GM21737 (cell line): Measurements from ENCODE around the gene MACROD2.

ENCODE experiments used
- ATAC-seq: cut with Tn5 transposase; IDR thresholded peaks from one replicate; pipeline ENCODE4 v1.9.1; 2021; ENCODE audit warnings: mild to moderate bottlenecking, moderate library complexity; ENCODE audit not compliant: unreplicated experiment

The MACROD2 gene

DNA sequence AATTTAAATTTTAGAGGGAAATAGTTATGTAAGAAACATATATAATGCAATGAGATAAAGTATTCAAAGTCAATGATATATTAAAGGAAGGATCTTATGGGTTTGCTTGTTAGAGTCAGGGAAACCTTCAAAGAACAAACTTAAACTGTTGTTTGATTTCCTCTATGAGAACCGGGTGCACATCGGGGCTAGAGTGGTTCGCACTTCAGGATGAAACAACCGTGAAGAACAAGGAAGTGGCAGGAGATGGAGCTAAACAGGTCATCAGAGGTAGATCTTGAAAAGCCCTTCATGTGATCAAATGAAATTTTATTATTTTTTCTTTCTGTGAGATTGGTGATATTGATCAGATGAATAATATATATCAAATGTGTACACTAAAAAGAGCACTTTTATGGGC is 1294.0 kb downstream of the MACROD2 start:
- no peak for ATAC-seq

DNA sequence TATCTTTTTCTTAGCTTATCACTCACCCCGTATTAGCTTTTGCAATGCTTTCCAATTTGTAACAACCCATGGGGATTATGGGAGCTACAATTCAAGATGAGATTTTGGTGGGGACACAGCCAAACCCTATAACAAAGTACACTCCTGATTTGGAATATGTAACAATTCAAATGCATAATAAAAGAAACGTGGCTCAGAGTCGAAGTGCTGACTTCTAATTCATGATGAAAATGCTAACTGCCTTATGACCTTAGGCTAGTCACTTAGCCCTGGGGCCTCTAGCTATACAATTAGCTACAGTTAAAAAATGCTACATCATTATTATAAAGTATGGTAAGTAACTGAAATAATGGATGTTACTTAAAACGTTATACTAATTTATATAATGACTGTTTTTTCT is 1297.1 kb downstream of the MACROD2 start:
- no peak for ATAC-seq

DNA sequence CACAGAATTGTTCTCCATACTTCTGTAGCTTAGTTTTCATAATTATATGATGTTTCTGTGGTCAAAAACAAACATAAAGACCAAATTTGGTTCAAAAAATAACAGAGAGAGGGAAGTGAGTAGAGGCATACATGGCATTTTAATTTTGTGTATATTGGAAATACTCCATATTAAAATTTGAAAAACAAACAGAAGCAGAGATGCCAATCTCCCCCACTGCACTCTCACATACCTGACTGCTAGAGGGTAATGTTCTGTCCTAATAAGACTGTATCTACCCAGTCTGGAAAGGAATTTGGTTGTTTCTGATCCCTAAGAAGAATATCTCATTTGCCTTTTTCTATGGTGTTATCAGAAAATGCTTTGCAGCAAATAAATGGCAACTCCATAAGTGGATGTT is 1301.1 kb downstream of the MACROD2 start:
- ATAC-seq, result no peak

DNA sequence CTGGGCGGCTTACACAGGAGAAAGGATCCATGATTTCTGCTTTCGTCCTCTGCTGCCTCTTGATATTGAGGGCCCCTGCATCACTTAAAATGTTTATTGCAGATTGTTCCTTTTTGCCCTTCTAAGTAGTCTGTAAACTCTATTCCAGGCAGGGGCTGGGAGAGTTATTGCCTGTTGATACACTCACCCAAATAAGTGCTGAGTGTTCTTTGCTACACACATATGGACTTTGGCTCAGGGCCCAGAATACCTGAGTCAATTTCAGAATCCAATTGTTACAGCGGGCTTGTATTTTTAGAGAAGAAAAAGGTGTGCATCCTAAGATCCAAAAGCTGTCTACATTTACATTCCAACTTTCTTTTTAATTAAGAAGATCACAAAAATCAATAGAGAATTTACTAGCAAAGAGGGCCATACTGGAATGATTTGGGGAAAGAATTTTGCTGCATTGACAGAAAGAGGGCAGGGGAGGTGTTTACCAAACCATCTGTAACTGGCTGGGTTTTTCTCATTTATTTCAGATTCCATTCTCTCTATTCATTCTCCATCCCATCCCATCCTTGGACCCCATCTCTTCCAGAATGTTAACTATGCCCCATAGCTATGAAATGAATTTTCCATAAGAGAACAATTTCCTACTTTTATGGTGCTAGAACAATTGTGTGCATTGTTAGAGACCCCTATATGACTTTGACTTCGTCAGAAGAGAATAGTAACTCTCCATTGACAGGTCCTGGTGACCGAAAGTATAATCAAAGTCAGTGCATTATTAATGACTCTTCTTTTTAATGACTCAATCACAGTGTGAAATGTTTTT is 1302.0 kb downstream of the MACROD2 start:
- ATAC-seq, result no peak

DNA sequence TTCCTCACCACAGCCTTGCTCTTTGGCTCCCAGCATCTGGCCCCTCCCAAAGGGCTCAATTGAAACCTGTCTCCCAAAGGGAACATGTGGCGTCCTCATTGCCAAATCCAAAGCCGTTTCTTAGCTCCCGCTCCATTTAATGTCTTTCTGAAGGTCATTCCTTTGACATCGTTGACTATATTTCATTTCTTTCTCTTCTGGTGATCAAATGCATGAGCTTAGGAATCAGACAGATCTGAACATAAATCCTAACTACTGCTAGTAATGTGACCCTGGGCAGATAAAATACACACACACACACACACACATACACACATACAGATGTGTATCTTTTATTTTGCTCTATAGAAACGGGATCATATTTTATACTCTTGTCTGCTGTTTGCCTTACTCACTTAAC is 1306.8 kb downstream of the MACROD2 start:
- ATAC-seq, result no peak

DNA sequence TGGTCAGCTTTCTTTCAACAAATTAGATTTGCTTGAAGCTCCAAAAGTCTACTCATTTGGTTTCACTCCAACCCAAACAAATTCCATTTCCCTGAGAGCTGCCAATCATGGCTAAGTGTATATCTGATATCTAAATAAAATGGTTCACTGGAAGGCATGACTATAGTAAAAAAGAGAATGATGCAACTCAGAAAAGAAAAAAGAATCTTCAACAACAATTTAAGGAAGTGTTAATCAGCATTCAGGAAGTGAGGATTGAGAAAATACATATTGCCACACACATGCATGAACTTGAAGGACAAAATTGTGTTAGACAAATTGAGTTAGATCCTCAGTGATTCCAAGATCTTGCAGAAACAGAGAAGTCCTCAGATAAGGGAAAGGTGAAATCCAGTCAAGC is 1315.0 kb downstream of the MACROD2 start:
- ATAC-seq, result no peak

DNA sequence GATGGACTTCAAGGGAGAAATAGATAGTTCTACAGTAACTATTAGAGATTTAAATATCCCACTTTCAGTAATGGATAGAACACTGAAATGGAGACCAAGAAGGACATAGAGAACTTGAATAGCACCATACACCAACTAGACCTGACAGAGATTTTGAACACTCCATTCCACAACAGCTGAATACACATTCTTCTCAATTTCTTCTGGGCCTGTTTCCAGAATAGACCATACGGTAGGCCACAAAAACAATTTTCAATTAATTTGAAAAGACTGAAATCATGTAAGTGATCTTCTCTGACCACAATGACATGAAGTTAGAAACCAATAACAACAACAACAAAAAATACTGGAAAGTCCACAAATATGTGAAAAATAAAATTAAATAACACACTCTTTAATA is 1321.2 kb downstream of the MACROD2 start:
- ATAC-seq, result no peak

DNA sequence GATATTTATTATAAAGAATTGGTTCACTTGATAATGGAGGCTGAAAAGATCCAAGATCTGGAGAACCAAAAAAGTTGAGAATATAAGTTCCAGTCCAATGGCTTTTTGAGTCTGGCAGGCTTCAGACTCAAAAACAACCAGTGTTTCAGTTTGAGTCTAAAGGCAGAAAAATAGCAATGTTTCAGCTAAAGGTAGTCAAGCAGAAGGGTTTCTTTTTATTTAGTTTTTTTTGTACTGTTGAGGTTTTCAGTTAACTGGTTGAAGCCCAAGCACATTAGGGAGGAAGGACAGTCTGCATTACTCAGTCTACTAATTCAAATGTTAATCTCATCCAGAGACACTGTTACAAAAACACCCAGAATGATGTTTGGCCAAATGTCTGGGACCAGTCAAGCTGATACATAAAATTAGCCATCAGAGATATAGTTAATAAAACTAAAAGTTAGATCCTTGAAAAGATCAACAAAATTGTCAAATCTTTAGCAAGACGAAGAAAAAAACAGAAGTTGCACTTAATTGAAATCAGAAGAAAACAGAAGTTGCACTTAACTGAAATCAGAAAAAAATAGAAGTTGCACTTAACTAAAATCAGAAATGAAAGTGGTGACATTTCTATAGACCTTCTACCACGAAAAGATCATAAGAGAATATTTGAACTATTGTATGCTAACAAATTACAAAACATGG is 1322.4 kb downstream of the MACROD2 start:
- ATAC-seq, result peak; percentile 75

DNA sequence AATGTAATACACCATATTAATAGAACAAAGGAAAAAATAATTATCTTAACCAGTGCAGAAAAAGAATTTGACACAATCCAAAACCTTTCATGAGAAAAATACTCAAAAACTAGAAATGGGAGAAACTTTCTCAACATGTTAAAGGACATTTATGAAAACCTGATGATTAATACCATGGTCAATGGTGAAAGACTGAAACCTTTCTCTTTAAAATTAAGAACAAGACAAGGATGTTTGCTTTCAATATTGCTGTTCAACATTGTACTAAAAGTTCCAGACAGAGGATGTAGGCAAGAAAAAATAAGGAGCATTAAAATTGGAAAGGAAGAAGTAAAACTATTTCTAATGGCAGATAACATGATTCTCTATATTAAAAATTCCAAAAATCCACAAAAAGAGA is 1323.4 kb downstream of the MACROD2 start:
- ATAC-seq, result no peak

DNA sequence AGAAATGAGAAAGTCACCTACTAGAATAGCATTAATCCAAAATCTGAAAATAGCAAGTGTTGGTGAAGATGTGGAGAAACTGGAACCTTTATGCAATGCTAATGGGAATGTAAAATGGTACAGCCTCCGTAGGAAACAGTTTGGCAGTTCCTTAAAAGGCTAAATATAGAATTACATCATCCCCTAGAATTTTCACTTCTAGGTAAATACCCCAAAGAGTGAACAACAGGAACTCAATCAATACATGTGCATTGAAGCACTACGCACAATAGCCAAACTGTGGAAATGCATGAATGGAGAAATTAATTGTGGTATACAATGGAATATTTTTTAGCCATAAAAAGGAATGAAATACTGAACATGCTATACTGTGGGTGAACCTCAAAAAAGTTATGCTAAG is 1324.1 kb downstream of the MACROD2 start:
- no peak for ATAC-seq

DNA sequence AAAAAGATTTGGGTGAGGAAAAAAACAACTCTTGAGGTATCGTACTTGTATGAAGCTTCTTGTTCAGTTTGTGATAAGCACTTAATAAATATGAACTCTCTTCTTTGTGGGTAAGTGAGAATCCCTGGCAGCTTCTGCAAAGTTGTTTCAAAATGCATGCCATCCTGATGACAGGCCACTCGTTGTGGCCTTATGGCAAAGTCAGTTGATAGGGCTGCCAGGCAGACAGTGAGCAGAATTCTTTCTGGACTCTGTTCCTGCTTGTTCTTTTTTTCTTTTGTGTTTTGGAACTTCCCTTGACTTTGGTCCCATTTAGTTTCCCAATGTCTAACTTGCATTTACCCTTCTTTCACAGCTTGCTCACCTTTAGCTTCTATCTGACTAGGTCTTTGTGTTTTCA is 1325.6 kb downstream of the MACROD2 start:
- ATAC-seq, result no peak

DNA sequence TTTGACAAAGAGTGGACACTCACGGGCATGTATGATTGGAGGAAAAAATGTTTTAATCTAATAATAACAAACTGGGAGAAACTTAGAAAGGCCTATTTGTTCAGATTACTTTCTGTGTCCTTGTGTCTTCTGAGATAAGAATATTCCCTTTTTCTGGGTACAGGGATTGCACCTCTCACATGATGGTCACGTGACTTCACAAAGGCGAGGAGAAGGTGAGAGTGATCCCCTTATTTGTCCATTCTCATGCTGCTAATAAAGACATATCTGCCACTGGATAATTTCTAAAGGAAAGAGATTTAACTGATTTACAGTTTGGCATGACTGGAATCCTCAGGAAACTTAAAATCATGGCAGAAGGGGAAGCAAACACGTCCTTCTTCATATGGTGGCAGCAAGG is 1331.8 kb downstream of the MACROD2 start:
- no peak for ATAC-seq

DNA sequence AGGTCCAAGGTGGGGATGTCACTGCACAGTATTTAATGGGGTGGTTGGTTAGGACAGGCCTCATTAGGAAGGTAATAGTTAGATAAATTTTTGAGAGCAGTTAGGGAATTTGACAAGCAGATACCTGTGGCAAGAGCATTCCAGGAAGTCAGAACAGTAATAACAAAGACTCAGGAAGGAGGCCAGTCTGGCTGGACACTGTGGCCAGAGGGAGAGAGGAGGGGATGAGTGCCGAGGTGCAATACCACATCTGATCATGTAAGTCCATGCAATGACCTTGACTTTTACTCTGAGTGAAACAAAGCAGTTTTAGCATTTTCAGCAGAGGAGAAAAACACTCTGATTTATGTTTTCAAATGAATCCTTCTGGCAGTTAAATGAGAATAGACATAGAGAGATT is 1332.8 kb downstream of the MACROD2 start:
- no peak for ATAC-seq

DNA sequence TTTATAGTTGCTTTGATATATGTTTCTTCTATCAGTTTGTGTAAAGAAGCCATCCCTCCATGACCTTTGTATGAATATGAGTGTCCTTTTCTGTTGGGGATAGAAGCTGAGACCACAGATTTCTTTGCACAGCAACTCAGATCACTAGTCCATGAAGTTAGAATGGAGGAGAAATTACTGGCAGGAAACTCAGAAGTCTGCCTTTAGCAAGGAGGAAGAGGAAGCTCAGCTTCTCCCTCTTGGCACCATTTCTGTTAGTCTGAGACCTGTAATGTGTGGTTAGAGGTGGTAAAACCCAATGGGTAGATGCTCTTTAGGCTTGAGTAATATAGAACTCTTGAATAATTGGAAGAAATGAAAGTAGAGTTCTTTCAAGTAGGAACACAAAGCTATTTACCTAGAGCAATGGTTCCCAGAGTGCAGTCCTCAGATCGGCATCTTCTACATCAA is 1337.4 kb downstream of the MACROD2 start:
- ATAC-seq, result peak; percentile 85

DNA sequence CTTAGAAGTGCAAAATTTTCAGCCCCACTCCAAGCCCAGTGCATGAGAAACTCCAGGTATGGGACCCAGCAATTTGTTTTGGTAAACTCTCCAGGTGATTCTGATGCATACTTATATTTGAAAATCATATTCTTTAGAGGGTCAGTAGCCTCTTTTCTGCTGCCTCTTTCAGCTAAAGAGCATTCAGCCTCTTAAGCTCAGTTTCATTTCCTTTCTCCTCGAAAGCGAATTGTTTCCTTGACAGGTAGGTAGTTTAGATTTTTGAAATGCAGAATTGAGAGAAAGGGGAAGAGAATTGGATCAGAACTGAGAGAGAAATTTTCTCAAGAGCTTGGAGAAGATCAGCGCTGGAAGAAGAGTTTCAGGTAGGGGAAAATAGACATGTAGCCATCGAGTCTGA is 1337.9 kb downstream of the MACROD2 start:
- ATAC-seq, result peak; percentile 21

DNA sequence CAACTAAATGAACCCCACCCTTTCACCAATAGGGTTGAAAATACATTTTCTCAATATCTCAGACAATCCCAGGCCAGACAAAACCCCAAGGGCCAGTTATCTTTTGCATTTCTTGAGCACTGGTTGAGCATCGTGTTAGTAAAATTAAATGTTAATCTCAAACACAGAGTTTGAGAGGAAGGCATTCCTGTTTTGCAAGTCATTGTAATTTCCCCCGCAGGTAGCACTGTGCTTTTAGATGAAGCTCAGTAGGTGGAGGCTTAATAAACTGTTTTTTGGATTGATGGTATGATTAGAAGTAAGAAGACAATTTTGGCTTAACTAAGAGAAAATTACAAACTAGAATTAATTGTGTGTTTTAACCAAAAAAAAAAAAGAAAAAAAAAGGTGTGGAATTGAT is 1340.7 kb downstream of the MACROD2 start:
- ATAC-seq, result no peak

DNA sequence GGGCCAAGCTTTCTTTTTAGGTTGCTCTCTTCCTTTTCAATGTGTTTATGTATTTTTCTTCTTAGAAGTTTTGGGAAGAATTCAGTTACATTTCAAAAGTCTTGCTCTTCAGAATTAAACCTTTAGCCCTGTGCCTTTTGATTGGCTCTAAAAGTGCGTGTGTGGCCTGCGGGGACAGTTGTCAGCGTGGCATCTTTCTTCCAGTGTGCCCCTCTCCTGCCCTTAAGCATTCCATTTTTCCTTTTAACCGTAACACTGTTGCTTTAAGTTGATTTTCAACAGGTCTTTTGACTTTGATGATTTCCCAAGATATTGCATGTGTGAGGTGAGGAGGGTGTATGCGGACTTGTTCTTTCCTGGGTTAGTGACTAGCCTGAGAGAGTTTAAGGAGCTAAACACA is 1341.2 kb downstream of the MACROD2 start:
- ATAC-seq, result no peak

DNA sequence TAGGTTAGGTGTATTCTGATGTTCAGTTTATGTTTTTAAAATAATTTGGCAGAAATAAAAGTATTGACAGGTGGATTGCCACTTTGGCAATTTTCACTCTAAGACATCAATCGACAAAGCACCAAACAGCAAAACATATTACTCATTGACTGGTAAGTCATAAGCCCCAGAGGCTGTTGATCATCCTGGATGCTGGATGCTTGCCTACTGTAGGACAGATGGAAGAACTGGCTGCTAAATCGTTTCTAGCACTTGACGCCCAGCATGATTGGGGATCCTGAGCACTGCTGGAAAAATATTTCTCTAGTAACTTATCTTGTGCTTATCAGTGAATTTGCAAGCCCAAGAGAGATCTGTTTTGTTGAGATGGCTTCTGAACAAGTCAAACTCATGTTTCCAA is 1343.9 kb downstream of the MACROD2 start:
- ATAC-seq, result no peak

DNA sequence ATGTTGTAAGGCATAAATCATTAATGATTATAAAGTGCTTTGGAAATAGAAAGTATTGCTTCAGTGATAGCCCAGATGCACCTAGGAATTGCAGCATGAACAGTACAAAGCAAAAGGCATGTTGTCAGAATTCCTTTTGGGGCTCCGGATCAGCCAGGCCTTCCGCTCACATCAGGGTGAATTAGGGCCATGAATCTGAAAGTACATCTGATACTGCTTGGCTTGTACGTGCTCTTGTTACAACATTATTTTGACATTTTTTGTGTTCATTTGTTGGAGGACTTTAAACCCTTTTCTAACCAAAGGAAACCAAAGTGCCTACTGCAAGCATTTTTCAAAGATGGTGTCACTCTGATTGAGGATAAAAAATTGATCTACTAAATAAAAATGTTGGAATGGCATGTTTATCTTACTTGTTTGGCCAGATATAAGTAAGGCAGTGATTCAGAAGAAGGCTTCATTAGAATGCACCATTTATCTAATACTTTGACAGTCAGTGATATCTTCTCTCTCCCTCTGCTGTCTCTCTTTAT is 1347.7 kb downstream of the MACROD2 start:
- no peak for ATAC-seq

DNA sequence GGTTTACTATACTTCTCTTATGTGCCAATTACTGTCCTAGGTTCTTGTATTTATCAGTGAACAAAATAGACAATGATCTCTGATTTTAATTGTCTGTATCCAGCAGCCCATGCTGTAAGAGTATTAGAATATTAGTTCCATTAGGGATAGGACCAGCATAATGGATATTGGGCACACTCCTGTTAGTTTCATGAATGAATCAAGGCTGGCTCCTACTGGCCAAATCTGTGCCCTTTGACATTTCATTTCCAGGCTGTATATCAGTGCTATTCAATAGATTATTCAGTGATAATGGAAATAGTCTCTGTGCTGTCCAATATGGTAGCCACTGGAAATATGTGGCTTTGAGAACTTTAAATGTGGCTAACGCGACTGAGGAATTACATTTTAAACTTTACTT is 1350.0 kb downstream of the MACROD2 start:
- no peak for ATAC-seq

DNA sequence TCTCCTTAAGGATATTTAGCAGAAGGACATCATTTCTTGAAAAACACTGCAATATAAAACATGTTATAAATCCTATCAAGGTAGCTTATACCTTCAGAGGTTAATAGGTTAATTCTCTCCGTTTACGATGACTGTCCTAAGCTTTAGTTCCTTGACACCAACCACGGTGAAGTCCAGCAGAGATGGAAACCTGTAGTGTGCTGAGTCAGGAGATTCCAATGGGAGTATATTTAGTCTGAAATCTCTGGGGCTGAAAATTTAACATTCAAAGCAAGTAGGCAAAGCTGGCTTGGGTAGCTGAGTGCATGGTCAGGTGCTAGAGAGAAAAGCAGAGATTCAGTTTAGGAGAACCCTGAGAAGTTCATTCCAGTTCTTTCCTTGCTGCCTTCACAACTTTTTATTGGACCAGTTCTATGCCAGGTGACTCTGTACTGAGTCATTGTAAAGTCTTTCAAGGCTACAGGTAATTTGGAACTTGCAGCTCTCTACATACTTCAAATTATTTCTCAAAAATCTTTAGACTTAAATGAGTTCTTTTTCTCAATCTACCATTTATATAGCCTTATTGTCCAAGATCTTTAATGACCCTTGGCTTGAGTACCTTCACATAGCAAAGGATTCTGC is 1351.5 kb downstream of the MACROD2 start:
- ATAC-seq, result no peak

DNA sequence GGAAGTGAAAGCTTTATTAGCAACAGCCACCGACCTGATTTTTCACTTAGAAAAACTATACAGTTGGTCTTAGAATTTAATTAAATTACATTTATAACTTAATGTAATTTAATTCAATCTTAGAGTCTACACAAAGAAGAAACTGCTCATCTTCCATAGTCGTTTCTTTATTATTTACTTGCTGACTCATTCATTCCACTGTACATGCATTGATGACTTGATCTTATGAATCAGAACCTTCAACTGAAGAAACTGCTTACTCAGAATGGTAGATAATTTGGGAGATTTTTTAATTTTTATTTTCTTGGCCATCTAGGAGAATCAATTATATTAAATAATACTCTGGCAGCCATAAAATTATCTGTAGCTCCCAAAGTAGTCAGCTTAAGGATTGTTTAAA is 1363.7 kb downstream of the MACROD2 start:
- no peak for ATAC-seq
